Ectodermal cell (in vitro differentiated cells): ENCODE results near the gene CUX1.
"Not testable (repeated sequence)": the region's sequence is repeated elsewhere in the genome, so short reads cannot be mapped to it uniquely, and the experiment has no call there.

Experiments used
- H3K27ac ChIP-seq: 2 replicates; pipeline ENCODE4 v1.7.0; 2013; ENCODE audit warnings: mild to moderate bottlenecking, low read depth, low read length; ENCODE audit not compliant: insufficient read depth, poor library complexity, severe bottlenecking
- H3K27me3 ChIP-seq: 2 replicates; pipeline ENCODE4 v1.7.0; 2013; ENCODE audit warnings: mild to moderate bottlenecking, low read length; ENCODE audit not compliant: insufficient read depth, control insufficient read depth, poor library complexity, severe bottlenecking
- H3K36me3 ChIP-seq: one replicate; pipeline ENCODE4 v1.7.0; 2013; ENCODE audit warnings: low read length; ENCODE audit not compliant: control insufficient read depth, insufficient read depth
- H3K4me1 ChIP-seq: one replicate; pipeline ENCODE4 v1.7.0; 2013; ENCODE audit warnings: low read length; ENCODE audit not compliant: control insufficient read depth, insufficient read depth
- H3K4me3 ChIP-seq: 2 replicates; pipeline ENCODE4 v1.7.0; 2013; ENCODE audit warnings: low read depth, low read length, control low read depth; ENCODE audit not compliant: insufficient read depth
- H3K9me3 ChIP-seq: 2 replicates; pipeline ENCODE4 v1.7.0; 2013; ENCODE audit warnings: mild to moderate bottlenecking, low read length, moderate library complexity; ENCODE audit not compliant: control insufficient read depth
- WGBS, 2 experiments: methylation state at CpG; one replicate each; pipeline ENCODE4 v1.1.7; 2013; ENCODE audit warnings: missing lambda C conversion rate in 2 of 2; 5-methylcytosine and 5-hydroxymethylcytosine counted together

CUX1 gene

DNA sequence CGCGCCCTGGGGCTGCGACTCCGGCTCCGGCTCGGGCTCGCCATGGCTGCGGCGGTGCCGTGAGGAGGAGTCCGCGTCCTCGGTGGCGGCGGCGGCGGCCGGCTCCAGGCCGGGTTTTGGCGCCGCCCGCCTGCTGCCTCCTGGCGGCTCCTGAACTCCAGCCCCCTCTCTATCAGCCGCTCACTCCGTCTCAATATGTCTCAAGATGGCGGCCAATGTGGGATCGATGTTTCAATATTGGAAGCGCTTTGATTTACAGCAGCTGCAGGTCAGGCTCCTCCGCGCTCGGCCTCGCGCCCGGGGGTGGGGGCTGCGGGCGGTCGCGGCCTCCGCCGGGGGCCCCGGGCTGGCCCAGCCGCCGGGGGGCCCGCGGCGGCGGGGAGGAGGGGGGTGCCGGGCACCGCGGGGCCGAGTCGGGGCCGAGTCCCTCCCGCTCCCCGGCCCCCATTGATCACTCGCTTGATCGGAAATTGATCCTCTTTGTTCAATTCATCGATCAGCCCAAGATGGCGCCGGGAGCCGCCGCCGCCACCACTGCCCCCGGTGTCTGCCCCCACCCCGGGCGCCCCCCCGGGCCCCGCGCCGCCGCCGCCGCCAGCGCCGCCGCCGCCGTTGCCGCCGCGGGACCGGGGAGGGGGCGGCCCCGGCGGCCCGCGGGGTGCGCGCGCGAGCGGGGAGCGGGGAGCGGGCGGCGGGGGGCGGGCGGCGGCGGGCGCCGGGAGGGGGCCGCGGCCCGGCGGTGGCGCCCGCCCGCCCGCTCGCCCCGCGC is 1.4 kb upstream of the CUX1 start:
- peaks cover 21% of the 10 kb centered on the region for H3K4me1 ChIP-seq
- H3K27ac ChIP-seq = peak overlapping the region; percentile 63
- no peaks in the 10 kb centered on the region for H3K9me3 ChIP-seq
- no peaks in the 10 kb centered on the region for H3K36me3 ChIP-seq
- H3K4me3 ChIP-seq = peak overlapping the region; percentile 52
- peaks cover 43% of the 10 kb centered on the region for H3K27me3 ChIP-seq
- WGBS, 2 experiments = 0 to 1% methylated on average over 113 of the region's 113 CpGs

DNA sequence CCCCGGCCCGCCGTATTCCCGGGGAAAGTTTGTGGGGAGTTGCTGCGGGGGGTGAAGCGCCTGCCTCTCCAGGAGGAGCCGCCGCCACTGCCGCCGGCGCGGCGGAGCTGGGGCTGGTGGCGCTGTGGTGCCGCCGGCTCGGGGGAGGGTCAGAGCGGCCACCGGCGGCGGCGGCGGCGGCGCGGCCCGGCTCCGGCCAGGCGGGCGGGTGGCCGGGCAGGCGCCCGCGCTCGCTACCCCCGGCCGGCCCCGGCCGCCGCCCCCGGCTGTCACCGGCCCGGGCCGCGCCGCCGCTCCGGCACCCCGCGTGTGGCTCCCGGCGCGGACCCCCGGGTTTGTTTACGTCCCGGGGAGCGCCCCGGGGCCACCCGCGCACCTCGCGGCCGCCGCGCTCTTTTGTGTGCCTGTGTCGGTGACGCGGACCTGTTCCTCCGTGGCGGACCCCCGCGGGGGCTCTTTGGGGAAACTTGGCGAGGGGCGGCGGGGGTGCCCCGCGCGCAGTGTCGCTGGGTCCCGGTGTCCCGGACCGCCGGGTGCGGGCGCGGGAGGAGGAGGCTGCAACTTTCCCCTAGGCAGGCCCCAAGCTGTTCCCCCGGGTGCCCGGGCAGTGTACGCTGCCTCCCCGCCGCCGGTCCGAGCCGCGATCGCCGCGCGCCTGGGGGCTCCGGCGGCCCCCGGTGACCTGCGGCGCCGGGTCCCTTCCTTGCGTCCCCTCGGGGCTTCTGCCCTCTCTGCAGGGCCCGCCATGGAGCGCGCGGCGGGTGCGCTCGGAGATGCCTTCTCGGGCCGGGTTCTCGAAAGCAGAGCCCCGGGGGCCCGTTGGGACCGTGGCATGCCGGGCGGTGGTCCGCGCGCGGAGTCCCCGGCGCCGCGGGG is 593 bp upstream of the CUX1 start:
- WGBS, 2 experiments = 0% methylated on average over 130 of the region's 130 CpGs
- H3K27ac ChIP-seq = no peak overlapping the region

DNA sequence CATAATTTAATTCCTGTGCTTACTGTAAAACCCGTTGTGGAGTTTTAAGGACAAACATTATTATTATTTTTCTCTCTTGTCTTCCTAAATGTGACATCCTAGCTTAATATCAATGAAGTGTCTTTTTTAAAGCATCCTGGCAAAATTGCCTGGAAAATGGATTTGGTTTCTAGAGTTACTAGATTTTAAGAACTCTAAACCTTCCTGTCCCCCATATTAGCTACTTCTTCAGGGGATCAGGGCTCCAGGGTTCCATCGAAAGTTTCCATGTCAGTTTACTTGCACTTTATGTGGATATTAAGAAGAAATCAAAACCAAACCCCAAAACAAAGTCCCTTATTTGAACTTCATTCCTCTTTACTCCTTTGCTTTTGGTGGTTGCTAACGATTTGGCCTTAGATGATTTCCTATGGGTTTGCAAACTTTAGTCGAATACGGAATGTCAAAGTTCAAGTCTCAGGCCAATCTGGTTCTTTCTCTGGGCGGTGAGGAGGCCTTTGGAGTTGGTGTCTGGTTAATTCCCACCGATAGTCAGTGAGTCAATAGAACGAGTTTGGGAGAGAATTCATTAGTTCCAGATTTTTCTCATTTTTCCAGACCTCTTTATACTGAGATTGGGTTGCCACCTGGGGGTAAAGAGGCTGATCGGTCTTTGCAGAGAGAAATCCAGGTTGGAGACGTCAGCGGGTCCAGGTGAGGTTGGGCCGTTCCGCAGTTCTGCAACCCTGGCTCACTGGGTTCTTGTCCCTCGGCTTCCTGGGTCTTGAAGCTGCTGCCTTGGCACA is 1.1 kb downstream of the CUX1 start:
- Histone ChIP-seq H3K27me3 (peaks cover 31% of the 10 kb centered on the region), H3K4me1 (peaks cover 21% of the 10 kb centered on the region), H3K27ac (no peak overlapping the region), H3K9me3 (no peaks in the 10 kb centered on the region), H3K4me3 (peak overlapping the region; percentile 79), H3K36me3 (no peaks in the 10 kb centered on the region)
- 58 to 61% methylated on average over 13 to 14 of the region's 14 CpGs for WGBS, 2 experiments

More for the DNA sequence above, 593 bp upstream of the CUX1 start:
- H3K4me3 ChIP-seq = peak overlapping the region; percentile 79
- no peaks in the 10 kb centered on the region for H3K9me3 ChIP-seq
- peaks cover 43% of the 10 kb centered on the region for H3K27me3 ChIP-seq
- H3K4me1 ChIP-seq = peaks cover 21% of the 10 kb centered on the region
- H3K36me3 ChIP-seq = no peaks in the 10 kb centered on the region

DNA sequence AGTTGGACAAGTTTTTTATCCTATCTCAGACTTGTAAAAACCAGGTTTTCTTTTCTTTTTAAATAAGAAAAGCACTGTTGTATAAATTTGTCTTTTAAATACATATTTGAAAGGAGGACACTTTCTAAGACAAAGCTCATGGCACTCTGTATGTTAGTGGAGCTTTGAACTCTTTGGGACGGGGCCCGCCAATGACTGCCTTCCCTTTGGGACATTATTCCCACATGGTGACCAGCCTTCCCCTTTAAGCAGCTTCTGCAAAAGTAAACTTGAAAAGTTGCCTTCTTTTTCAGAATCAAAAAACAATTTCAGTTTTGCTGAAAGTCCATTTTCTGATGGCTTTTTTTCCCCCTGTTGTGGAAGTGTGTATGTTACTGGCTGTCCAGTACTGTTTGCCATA is 1.8 kb downstream of the CUX1 start:
- 88 to 90% methylated on average over 2 of the region's 2 CpGs for WGBS, 2 experiments
- no peaks in the 10 kb centered on the region for H3K9me3 ChIP-seq
- peaks cover 24% of the 10 kb centered on the region for H3K27me3 ChIP-seq
- no peak overlapping the region for H3K4me3 ChIP-seq
- peaks cover 21% of the 10 kb centered on the region for H3K4me1 ChIP-seq
- no peak overlapping the region for H3K27ac ChIP-seq
- H3K36me3 ChIP-seq = no peaks in the 10 kb centered on the region

DNA sequence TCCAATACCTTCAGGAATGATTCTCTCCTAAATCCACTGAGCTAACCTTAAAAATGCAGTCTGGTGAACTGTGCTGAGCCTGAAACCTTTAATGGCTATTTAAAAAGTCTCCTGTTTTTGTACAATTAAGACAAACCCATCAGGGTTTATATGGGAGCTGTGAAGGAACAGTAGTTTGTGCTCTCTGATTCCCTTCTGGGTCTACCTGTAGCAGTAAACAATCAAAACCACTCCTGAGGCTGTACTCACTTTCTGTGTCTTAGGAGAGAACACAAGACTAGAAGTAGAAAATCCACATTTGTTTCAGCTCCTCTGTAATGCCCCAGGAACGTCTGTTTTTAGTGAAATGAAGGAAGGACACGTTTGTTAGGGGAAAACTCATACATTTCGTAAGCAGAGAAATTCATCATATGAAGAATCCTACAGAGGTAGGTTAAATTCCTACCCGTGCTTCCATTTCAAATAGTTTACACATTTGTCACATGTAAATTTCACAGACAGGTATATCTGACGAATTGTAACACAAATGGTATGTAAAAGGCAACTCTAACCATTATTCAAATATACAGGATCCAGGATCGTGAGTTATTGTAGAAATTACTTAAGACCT is 2.6 kb downstream of the CUX1 start:
- Histone ChIP-seq H3K4me3 (no peak overlapping the region), H3K27ac (no peak overlapping the region)

DNA sequence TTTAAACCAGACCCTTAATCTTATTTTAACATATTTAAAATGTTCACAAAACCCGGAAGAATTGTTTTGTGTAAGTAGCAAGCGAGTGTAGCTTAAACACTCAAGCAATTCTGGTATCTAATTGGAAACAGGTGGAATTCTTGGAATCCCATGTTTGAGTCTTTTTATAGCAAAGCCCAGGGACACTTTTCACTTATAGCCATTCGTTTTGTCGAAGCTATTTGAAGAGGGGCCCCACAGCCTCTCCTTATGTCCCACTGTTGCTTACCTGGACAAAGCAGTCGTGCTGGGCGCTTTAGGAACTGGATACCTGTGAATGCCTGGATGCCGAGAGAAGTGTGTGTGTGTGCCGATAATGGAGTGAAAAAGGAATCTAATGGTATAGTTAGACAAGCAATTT is 3.3 kb downstream of the CUX1 start:
- 71 to 77% methylated on average over 8 of the region's 8 CpGs for WGBS, 2 experiments
- Histone ChIP-seq H3K4me1 (peaks cover 21% of the 10 kb centered on the region), H3K27me3 (peaks cover 11% of the 10 kb centered on the region), H3K4me3 (no peak overlapping the region), H3K27ac (no peak overlapping the region), H3K36me3 (no peaks in the 10 kb centered on the region), H3K9me3 (no peaks in the 10 kb centered on the region)

More for the DNA sequence above, 2.6 kb downstream of the CUX1 start:
- 68 to 77% methylated on average over 4 to 5 of the region's 6 CpGs for WGBS, 2 experiments
- H3K27me3 ChIP-seq = peaks cover 15% of the 10 kb centered on the region
- no peaks in the 10 kb centered on the region for H3K36me3 ChIP-seq
- peaks cover 21% of the 10 kb centered on the region for H3K4me1 ChIP-seq
- no peaks in the 10 kb centered on the region for H3K9me3 ChIP-seq

DNA sequence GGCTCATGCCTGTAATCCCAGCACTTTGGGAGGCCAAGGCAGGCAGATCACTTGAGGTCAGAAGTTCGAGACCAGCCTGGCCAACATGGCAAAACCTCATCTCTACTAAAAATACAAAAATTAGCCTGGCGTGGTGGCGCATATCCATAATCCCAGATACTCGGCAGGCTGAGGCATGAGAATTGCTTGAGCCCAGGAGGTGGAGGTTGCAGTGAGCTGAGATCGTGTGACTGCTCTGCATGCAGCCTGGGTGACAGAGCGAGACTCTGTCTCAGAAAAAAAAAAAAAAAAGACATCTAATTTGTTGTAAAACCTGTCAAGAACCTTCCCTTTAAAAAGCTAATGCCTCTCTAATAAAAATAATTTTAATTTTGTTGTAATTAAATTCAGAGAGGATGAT is 5.2 kb downstream of the CUX1 start:
- not testable (repeated sequence) for H3K27me3 ChIP-seq, H3K9me3 ChIP-seq, H3K27ac ChIP-seq, H3K4me3 ChIP-seq, H3K36me3 ChIP-seq
- peaks cover 25% of the 10 kb centered on the region for H3K4me1 ChIP-seq
- 80 to 84% methylated on average over 6 of the region's 6 CpGs for WGBS, 2 experiments

DNA sequence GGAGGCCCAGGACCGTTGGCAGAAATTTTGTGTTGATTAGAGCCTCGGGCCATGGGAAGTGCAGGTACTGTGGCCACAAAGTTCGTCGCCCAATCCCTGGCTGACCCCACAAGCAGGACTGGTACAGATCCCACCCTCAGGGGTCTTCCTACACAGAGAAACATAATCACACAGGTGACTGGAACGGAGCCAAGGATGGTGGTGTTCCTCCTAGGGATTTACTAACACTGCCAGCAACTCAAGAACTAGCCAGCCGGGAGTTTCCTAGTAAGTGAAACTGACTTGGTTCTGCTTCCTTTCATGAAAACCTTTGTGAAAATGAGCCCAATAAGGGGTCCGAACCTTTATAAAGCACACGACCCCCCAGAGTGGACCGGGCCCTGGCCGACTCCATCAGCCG is 5.7 kb downstream of the CUX1 start:
- no peaks in the 10 kb centered on the region for H3K36me3 ChIP-seq
- H3K4me1 ChIP-seq = peaks cover 25% of the 10 kb centered on the region
- WGBS, 2 experiments = 88 to 91% methylated on average over 11 of the region's 11 CpGs
- no peak overlapping the region for H3K27ac ChIP-seq
- H3K9me3 ChIP-seq = no peaks in the 10 kb centered on the region
- no peaks in the 10 kb centered on the region for H3K27me3 ChIP-seq
- H3K4me3 ChIP-seq = no peak overlapping the region

DNA sequence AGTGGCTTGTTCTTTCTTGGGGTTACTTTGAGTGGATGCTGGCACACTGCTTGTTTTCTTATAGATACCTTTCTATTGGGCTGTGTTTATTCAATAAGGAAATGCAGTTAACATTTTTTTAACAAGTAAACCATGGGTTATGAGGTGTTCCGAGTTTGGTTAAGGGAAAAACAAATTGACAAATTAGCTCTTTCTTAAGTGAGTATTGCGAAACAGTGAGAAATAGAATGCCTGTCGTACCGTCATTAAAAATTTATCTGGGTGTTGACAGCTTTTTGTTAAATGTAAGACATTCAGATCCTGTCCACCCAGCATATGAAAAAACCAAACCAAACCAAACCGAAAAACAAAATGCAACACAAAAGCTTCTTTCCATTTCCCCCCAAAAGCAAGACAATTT is 6.2 kb downstream of the CUX1 start:
- H3K27me3 ChIP-seq = no peaks in the 10 kb centered on the region
- H3K4me1 ChIP-seq = peaks cover 24% of the 10 kb centered on the region
- no peak overlapping the region for H3K27ac ChIP-seq
- H3K4me3 ChIP-seq = no peak overlapping the region
- H3K9me3 ChIP-seq = no peaks in the 10 kb centered on the region
- WGBS, 2 experiments = 94 to 99% methylated on average over 5 of the region's 5 CpGs
- H3K36me3 ChIP-seq = no peaks in the 10 kb centered on the region
